SKM-1 (cell line): ENCODE results near the gene PTN.

ENCODE experiments used
- DNase-seq: peaks from one replicate; lab custom pipeline; 2025; ENCODE audit not compliant: unreplicated experiment; lab: John Stamatoyannopoulos, UW

The PTN gene

GRCh38 chr7:137343281-137343841 lies at the start of gene PTN:
PTN (minus strand) TSS chr7:137343733; CDS start chr7:137254973, 88,760 bp downstream.
- no peak for DNase-seq

- no peak for DNase-seq
These were observed 46.5 kb upstream of the PTN start for GRCh38 chr7:137390076-137390475.

GRCh38 chr7:137388916-137389315 lies 45.4 kb upstream of the PTN start:
- DNase-seq = no peak

- no peak for DNase-seq
These were observed 43.4 kb upstream of the PTN start for GRCh38 chr7:137386966-137387365.

- no peak for DNase-seq
These were observed 37.5 kb upstream of the PTN start for GRCh38 chr7:137381045-137381444.

- no peak for DNase-seq
These were observed 30.0 kb upstream of the PTN start for GRCh38 chr7:137373507-137373906.

- no peak for DNase-seq
These were observed 28.1 kb upstream of the PTN start for GRCh38 chr7:137371616-137372015.

- no peak for DNase-seq
These were observed 23.5 kb upstream of the PTN start for GRCh38 chr7:137366995-137367394.

GRCh38 chr7:137363683-137364082 lies 20.1 kb upstream of the PTN start:
- no peak for DNase-seq

GRCh38 chr7:137360087-137360679 lies 16.6 kb upstream of the PTN start:
- no peak for DNase-seq

- no peak for DNase-seq
These were observed 11.4 kb upstream of the PTN start for GRCh38 chr7:137354961-137355360.

GRCh38 chr7:137354396-137354795 lies 10.9 kb upstream of the PTN start:
- no peak for DNase-seq

- no peak for DNase-seq
These were observed 8.4 kb upstream of the PTN start for GRCh38 chr7:137351941-137352340.

- DNase-seq = no peak
These were observed 2.4 kb upstream of the PTN start for GRCh38 chr7:137345799-137346449.

GRCh38 chr7:137342828-137343261 lies 688 bp downstream of the PTN start:
- no peak for DNase-seq

GRCh38 chr7:137342265-137342664 lies 1.3 kb downstream of the PTN start:
- DNase-seq = no peak

GRCh38 chr7:137337902-137338301 lies 5.6 kb downstream of the PTN start:
- no peak for DNase-seq

GRCh38 chr7:137335814-137336213 lies 7.7 kb downstream of the PTN start:
- DNase-seq = no peak

GRCh38 chr7:137331378-137331777 lies 12.2 kb downstream of the PTN start:
- DNase-seq = no peak

GRCh38 chr7:137329411-137329810 lies 14.1 kb downstream of the PTN start:
- DNase-seq = no peak

- DNase-seq = no peak
These were observed 15.0 kb downstream of the PTN start for GRCh38 chr7:137328373-137329120.

- DNase-seq = no peak
These were observed 17.6 kb downstream of the PTN start for GRCh38 chr7:137325927-137326326.
